ENCODE measurements around the gene CDC42BPB.

DNA sequence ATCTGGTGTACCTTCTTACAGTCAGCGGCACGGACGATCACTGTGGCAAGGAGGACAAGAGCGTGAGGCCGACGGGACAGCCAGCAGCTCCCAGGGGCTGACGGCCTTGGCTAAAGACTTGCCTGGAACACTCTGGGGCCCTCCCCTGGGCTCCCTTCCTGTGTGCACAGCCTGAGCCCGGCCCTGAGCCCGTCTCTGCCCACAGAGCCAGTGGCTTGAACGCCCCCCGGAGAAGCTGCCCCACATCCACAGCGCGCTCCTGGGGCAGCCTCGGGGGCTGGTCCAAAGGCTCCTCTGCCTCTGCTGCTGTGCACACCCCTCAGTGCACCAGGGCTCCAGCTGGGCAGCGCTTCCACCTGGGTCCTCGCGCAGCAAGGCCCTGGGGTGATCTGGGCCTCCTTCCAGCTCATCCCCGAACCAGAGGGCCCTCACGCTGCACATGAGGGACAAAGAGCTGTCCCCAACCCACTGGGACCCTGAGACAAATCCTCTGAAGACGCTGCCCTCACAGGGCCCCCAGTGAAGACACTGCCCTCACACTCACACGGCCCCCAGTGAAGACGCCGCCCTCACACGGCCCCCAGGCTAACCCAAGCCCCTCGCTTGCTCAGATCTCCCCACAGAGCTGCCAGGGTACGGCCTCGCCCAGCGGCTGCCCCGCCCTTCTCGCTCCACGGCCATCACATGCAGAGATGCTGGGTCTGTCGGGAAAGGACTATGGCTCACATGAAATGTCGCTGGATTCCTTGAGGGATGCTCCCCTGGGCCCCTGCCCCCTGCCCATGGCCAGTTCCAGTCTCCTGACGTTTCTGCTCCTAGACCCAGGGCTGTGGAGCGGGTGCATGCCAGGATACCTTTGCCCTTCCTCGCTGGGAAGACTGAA is 112.7 kb downstream of the CDC42BPB start:
- TF ChIP-seq, protein P1, sequence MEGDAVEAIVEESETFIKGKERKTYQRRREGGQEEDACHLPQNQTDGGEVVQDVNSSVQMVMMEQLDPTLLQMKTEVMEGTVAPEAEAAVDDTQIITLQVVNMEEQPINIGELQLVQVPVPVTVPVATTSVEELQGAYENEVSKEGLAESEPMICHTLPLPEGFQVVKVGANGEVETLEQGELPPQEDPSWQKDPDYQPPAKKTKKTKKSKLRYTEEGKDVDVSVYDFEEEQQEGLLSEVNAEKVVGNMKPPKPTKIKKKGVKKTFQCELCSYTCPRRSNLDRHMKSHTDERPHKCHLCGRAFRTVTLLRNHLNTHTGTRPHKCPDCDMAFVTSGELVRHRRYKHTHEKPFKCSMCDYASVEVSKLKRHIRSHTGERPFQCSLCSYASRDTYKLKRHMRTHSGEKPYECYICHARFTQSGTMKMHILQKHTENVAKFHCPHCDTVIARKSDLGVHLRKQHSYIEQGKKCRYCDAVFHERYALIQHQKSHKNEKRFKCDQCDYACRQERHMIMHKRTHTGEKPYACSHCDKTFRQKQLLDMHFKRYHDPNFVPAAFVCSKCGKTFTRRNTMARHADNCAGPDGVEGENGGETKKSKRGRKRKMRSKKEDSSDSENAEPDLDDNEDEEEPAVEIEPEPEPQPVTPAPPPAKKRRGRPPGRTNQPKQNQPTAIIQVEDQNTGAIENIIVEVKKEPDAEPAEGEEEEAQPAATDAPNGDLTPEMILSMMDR (IDR thresholded peaks at IDR 0.05), result no peak
- TF ChIP-seq SIN3A (IDR thresholded peaks at IDR 0.05; ENCODE audit: borderline replicate concordance, insufficient read depth, low read depth, low read length), result no peak

Data from Panc1 (cell line).